Ishikawa (cell line): ENCODE data around the gene MT3.

ENCODE experiments used
- CEBPB ChIP-seq: IDR thresholded peaks from 2 replicates; pipeline ENCODE4 v1.6.1; 2012
- CREB1 ChIP-seq: IDR thresholded peaks from 2 replicates; pipeline ENCODE4 v1.6.1; 2012; ENCODE audit warnings: low read depth
- EGR1 ChIP-seq: IDR thresholded peaks from 2 replicates; pipeline ENCODE4 v1.6.1; 2012
- EP300 ChIP-seq: IDR thresholded peaks from 2 replicates; pipeline ENCODE4 v1.6.1; 2012; ENCODE audit warnings: borderline replicate concordance
- FOXM1 ChIP-seq: IDR thresholded peaks from 2 replicates; pipeline ENCODE4 v1.6.1; 2012; ENCODE audit warnings: low read depth, borderline replicate concordance
- NFIC ChIP-seq: IDR thresholded peaks from 2 replicates; pipeline ENCODE4 v1.6.1; 2012
- RAD21 ChIP-seq: IDR thresholded peaks from 2 replicates; pipeline ENCODE4 v1.6.1; 2012; ENCODE audit warnings: low read depth
- TAF1 ChIP-seq: IDR thresholded peaks from 2 replicates; pipeline ENCODE4 v1.6.1; 2012; ENCODE audit warnings: low read depth, mild to moderate bottlenecking
- TCF12 ChIP-seq: IDR thresholded peaks from 2 replicates; pipeline ENCODE4 v1.6.1; 2012; ENCODE audit warnings: low read depth
- TEAD4 ChIP-seq: IDR thresholded peaks from 2 replicates; pipeline ENCODE4 v1.6.1; 2012
- YY1 ChIP-seq: IDR thresholded peaks from 2 replicates; pipeline ENCODE4 v1.6.1; 2012; ENCODE audit warnings: low read depth
- ZBTB7A ChIP-seq: IDR thresholded peaks from 2 replicates; pipeline ENCODE4 v1.6.1; 2012; ENCODE audit warnings: low read depth
- TF ChIP-seq, protein P1 (sequence below): IDR thresholded peaks from 2 replicates; pipeline ENCODE4 v1.6.1; 2012
- TF ChIP-seq, protein P2 (sequence below): IDR thresholded peaks from 2 replicates; pipeline ENCODE4 v1.6.1; 2012; ENCODE audit warnings: low read depth, mild to moderate bottlenecking
- TF ChIP-seq, protein P3 (sequence below): IDR thresholded peaks from 2 replicates; pipeline ENCODE4 v1.6.1; 2012

Gene MT3

DNA sequence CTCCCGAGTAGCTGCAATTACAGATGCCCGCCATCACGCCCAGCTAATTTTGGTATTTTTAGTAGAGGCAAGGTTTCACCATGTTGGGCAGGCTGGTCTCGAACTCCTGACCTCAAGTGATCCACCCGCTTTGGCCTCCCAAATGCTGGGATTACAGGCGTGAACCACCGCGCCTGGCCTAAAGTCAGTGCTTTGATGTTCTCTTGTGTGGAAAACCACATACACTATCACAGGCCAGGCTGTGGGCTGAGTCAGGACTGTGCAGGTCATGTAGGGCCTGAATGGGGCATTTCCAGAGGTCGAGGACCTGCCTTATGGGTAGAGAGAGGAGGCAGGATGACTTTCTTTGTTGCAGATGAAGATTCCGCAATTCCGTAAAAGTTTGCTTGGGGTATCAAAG, 5.1 kb upstream of the MT3 start:
- no peak for TF ChIP-seq ZBTB7A
- TF ChIP-seq RAD21, result no peak
- TF ChIP-seq CREB1, result no peak
- TF ChIP-seq YY1, result no peak
- TF ChIP-seq, protein P1, sequence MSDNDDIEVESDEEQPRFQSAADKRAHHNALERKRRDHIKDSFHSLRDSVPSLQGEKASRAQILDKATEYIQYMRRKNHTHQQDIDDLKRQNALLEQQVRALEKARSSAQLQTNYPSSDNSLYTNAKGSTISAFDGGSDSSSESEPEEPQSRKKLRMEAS, result no peak
- no peak for TF ChIP-seq EGR1
- no peak for TF ChIP-seq TCF12
- no peak for TF ChIP-seq CEBPB
- TF ChIP-seq, protein P2, sequence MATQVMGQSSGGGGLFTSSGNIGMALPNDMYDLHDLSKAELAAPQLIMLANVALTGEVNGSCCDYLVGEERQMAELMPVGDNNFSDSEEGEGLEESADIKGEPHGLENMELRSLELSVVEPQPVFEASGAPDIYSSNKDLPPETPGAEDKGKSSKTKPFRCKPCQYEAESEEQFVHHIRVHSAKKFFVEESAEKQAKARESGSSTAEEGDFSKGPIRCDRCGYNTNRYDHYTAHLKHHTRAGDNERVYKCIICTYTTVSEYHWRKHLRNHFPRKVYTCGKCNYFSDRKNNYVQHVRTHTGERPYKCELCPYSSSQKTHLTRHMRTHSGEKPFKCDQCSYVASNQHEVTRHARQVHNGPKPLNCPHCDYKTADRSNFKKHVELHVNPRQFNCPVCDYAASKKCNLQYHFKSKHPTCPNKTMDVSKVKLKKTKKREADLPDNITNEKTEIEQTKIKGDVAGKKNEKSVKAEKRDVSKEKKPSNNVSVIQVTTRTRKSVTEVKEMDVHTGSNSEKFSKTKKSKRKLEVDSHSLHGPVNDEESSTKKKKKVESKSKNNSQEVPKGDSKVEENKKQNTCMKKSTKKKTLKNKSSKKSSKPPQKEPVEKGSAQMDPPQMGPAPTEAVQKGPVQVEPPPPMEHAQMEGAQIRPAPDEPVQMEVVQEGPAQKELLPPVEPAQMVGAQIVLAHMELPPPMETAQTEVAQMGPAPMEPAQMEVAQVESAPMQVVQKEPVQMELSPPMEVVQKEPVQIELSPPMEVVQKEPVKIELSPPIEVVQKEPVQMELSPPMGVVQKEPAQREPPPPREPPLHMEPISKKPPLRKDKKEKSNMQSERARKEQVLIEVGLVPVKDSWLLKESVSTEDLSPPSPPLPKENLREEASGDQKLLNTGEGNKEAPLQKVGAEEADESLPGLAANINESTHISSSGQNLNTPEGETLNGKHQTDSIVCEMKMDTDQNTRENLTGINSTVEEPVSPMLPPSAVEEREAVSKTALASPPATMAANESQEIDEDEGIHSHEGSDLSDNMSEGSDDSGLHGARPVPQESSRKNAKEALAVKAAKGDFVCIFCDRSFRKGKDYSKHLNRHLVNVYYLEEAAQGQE, result no peak
- TF ChIP-seq NFIC, result no peak
- TF ChIP-seq FOXM1, result no peak
- TF ChIP-seq, protein P3, sequence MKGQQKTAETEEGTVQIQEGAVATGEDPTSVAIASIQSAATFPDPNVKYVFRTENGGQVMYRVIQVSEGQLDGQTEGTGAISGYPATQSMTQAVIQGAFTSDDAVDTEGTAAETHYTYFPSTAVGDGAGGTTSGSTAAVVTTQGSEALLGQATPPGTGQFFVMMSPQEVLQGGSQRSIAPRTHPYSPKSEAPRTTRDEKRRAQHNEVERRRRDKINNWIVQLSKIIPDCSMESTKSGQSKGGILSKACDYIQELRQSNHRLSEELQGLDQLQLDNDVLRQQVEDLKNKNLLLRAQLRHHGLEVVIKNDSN, result no peak
- TF ChIP-seq TEAD4, result no peak
- no peak for TF ChIP-seq TAF1
- no peak for TF ChIP-seq EP300

DNA sequence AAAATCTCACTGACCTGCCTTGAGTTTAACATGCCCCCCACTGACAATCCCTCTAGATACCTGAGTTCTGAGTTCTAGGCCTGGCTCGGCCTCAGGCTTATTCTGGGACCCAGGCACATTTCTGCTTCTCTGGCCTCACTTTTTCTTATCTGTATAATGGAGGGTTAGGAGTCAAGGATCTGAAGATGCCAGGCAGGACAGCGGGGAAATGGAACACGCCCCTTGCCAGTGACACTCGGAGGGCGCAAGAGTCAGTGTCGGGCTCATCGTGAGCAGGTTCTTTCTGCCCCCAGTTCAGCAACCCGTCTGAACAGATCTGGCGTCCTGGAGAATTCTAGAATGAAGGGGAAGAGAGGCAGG, 567 bp upstream of the MT3 start:
- TF ChIP-seq EP300, result no peak
- no peak for TF ChIP-seq EGR1
- TF ChIP-seq, protein P2, result no peak
- TF ChIP-seq YY1, result no peak
- no peak for TF ChIP-seq FOXM1
- no peak for TF ChIP-seq TEAD4

DNA sequence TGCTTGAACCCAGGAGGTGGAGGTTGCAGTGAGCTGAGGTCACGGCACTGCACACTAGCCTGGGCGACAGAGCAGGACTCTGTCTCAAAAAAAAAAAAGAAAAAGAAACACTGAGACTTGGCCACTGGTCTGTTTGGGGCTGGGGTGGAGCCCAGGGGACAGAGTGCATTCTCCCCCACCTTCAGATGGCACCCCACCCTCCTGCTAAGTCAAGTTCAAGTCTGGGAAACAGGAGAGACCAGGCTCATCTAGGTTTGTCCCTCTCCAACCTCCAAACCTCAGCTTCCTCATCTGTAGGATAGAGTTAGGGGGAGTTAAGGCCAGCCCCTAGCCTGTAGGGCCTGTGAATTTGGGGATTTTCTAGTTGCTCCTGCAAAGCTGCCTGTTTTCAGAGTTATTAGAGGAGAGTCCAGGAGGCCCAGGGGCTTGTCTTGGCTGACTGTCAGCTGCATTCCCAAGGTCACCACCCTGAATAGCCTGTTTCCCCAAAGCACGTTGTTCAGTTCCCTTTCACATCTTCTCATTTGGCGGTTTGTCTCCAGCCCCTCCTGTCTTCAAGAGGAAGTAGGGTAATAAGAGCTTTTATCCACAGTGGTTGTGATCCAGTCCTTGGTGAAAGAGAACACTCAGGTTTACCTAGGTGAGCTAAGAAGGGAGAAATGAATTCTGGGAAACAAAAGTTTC, 2.2 kb downstream of the MT3 start:
- TF ChIP-seq TCF12 (no peak), EP300 (no peak), CREB1 (no peak), TEAD4 (no peak)

DNA sequence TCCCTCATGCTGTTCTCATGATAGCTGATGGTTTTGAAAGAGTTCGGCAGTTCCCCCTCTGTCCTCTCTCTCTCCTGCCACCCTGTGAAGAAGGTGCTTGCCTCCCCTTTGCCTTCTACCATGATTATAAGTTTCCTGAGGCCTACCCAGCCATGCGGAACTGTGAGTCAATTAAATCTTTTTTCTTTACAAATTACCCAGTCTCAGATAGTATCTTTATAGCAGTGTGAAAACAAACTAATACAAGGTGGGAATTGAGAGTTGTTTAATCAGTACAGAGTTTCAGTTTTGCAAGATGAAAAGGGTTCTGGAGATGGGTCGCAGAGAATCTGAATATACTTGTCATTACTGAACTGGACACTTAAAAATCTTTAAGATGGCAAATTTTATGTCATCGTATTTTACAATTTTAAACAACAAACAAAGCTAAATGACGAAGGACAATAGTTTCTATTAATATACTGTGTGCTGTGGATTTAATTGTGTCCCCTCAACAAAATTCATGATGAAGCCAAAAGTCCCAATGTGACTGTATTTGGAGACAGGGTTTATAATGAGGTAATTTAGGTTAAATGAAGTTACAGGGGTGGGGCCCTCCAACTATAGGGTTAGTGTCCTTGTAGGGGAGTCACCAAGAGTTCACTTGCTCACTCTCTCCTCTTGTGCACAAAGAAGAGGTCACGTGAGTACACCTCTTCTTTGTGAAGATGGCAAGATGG, 4.4 kb downstream of the MT3 start:
- no peak for TF ChIP-seq TAF1
- TF ChIP-seq, protein P1, result no peak
- no peak for TF ChIP-seq ZBTB7A
- no peak for TF ChIP-seq RAD21
- TF ChIP-seq FOXM1, result no peak
- TF ChIP-seq CREB1, result no peak
- no peak for TF ChIP-seq TCF12

DNA sequence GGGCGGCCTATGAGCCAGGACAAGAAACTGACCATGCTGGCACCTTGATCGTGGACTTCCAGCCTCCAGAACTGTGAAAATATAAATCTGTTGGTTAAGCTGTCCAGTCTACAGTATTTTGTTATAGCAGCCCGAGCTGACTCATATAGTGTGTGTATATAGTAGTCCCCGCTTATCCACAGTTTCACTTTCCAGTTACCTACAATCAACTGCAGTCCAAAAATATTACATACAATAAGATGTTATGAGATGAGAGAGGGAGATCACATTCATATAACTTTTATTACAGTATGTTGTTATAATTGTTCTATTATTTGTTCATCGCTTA, 4.9 kb downstream of the MT3 start:
- TF ChIP-seq FOXM1, result no peak
- TF ChIP-seq EGR1, result no peak
- TF ChIP-seq EP300, result no peak
- TF ChIP-seq, protein P2, result no peak
- TF ChIP-seq CEBPB, result no peak
- TF ChIP-seq YY1, result no peak
- no peak for TF ChIP-seq TAF1
- no peak for TF ChIP-seq CREB1
- no peak for TF ChIP-seq TEAD4
- no peak for TF ChIP-seq TCF12
- TF ChIP-seq ZBTB7A, result no peak
- TF ChIP-seq RAD21, result no peak
- TF ChIP-seq NFIC, result no peak
- TF ChIP-seq, protein P1, result no peak
- TF ChIP-seq, protein P3, result no peak
